ENCODE data around the gene ZCCHC10. TPM values are rescaled to one million over a fixed set of nuclear protein-coding genes. Genes with fewer than 3 reads are reported as not detected.

Gene ZCCHC10
- total RNA-seq, 2 experiments from 2014 or later, result 22.6 to 25.5 TPM

Other genes with a start within 250 kb of the ZCCHC10 start
- gene SEPTIN8, start 249.3 kb downstream of the ZCCHC10 start, total RNA-seq, result 10 to 100 TPM; 31.1 to 32.8 TPM
- not detected for gene SOWAHA, start 213.2 kb downstream of the ZCCHC10 start, total RNA-seq
- gene SHROOM1, start 195.9 kb downstream of the ZCCHC10 start, total RNA-seq, result 1 to 10 TPM; 1.2 to 1.6 TPM
- under 1 TPM; 0.43 to 0.73 TPM for gene GDF9, start 160.1 kb downstream of the ZCCHC10 start, total RNA-seq
- 100 to 1,000 TPM; 540 to 565 TPM for gene UQCRQ, start 159.9 kb downstream of the ZCCHC10 start, total RNA-seq
- 1 to 10 TPM; 1.7 to 3.2 TPM for gene LEAP2, start 152.9 kb downstream of the ZCCHC10 start, total RNA-seq
- gene AFF4, start 62.9 kb downstream of the ZCCHC10 start, total RNA-seq, result 10 to 100 TPM; 21.9 to 22.1 TPM
- gene HSPA4, start 25.5 kb upstream of the ZCCHC10 start, total RNA-seq, result 100 to 1,000 TPM; 221 to 236 TPM